HG02840 (cell line): ENCODE data around the gene LRBA.

Experiments
- ATAC-seq: cut with Tn5 transposase; IDR thresholded peaks from one replicate; pipeline ENCODE4 v1.9.1; 2021; ENCODE audit warnings: mild to moderate bottlenecking, moderate library complexity, moderate number of reproducible peaks; ENCODE audit not compliant: unreplicated experiment, low FRiP score

Gene LRBA

DNA sequence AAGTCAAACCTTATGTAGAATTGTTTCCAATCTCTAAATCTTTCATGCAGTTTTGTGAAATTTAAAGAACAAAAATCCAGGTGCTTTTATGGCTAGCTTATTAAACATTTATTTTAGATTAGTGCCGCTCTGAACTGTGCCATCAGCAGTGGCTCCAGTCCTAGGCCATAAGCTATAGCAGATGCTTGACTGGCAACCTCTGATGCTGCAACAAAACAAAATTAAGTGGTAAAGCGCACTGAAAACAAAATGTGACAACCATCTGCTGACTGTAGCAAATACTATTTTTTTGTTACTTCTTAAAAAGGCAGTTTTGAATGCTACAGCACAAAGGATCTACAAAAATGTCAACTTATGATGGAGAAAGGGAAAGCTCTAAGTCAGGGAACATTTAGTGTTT, 699.4 kb downstream of the LRBA start:
- no peak for ATAC-seq

DNA sequence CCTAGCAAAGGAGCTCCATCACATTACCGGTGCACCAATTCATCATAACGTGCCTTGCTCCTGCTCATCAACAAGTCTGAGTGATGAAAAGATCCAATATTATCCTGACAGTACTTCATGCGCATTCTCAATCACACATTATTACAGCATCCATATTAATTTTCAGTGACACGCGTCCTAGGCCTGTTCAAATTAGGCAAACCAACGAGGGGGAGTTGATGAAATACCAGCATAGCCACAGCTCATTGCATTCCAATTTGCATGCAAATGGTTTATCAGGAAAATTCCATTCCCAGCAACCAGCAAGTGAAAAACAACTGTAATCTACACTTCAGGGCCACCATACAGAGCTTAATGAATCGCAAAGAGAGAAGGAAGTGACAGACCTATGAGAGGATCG, 699.9 kb downstream of the LRBA start:
- ATAC-seq: no peak

DNA sequence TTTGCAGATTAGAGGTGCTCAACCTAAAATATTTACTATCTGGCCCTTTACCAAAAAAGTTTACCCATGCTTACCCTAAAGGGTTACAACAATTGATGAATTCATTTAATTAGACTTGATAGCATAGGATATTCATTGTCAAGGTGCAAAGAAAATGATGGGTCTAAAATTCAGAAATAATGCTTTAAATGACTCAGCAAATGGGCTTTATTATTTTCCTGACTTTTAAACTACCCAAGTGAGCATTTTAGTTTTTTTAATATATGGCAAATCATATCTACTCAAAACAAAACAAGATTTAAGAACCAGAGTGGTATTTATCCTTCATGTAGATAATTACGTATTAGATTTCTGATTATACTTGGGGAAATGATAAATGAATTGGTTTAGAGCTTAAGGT, 701.1 kb downstream of the LRBA start:
- no peak for ATAC-seq

DNA sequence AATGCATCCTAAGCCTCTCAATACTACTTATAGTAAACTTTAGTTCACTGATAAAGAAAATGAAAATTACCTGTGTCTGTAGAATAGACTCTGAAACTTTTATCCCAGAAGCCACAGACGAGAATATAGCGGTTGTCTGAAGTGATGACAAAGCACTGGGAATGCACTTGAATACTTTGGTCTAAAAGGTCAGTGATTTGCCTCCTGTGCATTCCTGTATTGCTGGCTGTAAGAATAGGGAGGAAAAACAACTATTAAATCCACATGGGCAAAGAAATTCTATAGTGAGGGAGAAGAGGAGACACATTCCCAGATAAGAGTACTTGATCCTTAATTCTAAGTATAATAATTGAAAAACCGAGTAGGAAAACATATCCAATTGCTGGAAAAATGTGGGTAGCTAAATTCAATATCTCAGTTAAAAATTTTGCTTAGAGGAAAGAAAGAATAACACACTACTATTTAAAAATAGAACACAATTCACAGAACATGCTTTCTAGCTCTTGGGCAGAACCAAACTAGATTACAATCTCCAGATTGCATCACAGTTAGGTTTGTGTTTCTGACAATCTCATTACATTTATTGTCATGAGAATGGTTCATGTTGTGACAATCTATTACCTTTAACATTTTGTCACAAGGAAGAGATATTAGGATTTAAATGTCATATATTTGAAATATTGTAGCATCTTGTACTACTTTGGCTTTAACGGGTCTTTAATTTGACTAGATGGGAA, 704.8 kb downstream of the LRBA start:
- no peak for ATAC-seq

DNA sequence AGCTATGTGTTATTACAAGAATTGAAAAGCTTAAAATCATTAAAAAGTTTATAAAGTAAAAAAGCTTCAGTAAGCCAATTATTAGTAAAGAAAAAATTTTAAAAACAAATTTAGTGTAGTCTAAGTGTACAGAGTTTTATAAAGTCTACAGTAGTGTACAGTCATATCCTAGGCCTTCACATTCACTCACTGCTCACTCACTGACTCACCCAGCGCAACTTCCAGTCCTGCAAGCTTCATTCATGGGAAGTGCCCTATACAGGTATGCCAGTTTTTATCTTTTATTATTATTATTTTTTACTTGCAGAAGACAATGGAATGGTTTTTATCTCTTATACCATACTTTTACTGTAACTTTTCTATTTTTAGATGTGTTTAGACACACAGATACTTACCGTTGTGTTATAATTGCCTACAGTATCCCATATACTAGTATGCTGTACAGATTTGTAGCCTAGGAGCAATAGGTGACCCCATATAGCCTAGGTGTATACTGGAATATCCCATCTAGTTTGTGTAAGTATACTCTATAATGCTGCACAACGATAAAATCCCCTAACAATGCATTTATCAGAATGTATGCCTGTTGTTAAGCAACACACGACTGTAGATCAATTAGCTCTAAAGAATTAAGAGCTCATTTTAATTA, 706.1 kb downstream of the LRBA start:
- ATAC-seq: no peak

DNA sequence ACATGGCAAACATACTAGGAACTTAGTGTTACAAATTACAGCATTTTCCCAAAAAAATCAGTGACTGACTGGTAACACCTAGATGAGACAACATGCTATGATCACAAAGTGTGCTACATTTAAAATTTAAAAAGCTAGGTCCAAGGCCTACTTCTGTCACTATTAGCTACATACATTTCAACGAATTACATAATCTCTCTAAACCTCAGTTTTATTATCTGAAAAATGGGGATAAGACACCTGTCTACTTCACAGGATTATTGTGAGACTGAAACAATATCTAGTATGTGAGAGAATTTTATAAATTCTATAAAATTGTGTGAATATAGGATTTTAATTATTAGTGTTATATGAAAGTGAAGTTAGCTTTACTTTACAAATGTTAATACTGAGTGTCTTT, 708.4 kb downstream of the LRBA start:
- no peak for ATAC-seq

DNA sequence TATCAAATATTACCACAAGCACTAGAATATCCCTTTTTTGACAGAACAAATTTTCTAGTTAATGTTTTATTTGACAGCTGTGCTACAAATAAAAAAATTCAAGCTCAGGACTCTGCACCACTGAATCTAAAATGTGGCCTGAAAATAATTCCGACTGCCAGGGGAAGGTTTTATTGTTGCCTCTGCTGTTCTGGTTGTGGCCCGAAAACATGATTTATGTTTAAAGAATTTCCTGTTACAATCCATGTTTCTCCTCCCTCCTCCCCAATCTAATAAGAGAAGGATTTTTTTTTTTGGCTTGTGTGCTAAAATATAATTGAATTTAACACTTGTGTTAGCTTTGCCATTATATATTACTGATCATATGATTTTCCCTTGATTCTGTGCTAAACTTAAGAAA, 709.1 kb downstream of the LRBA start:
- ATAC-seq: no peak

DNA sequence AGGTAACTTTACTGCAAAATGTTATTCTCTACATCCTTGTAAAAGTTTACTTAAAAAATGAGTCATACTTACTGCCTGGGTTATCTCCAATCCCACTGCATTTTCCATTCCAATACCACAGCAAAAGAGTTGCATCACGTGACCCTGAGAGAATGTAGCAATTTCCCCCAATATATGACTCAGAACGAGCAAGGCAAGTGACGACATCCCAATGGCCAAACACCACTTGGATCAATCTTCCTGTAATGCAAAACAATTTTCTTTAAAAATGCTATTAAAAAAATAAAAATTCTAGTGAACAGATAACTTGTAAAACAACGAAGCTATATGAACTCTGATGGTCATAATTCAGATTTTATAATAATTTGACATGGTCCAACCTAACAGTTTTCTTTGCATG, 712.5 kb downstream of the LRBA start:
- ATAC-seq: no peak

DNA sequence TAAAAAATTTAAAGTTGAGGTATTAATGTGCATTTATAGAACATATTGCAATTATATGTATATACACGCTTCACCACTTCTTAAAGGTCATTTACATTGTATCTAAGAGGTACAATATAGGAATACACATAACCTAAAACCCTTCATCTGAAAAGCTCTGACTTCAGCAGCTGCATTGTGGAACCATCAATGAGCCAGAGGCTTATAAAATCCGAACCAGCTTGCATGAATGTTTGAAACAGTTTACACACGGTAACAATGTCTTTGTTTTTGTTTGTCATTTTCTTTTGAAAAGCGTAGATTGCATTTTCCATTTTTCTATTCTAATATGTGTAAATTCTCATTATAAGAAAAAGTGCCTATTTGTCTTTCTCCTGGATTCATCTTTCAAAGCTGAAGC, 715.3 kb downstream of the LRBA start:
- no peak for ATAC-seq

DNA sequence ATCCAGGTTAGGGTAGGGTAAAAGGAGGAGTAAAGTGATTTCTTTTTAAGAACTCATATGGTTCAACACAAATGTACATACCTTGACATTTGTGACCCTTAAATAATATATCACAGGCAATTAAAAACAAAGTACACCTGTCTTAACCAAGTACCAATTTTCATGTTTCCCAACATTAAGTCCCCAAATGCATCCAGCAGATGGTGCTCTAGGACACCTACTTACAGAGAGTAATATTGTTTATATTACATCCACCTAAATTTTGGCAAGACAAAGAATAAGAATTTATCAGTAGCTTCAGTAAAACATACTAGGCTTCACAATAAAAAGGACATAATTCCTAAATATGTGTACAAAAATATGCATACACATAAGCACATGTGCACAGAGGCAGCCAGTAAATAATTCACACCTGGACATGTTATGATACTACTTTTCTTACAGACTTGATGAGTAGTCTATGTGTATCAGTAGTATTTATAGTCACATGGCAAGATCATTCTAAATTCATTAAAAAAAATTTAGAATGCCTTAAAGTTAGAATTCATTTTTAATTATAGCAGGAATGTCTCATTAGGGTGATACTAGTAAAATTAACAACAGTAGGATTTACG, 717.1 kb downstream of the LRBA start:
- no peak for ATAC-seq

DNA sequence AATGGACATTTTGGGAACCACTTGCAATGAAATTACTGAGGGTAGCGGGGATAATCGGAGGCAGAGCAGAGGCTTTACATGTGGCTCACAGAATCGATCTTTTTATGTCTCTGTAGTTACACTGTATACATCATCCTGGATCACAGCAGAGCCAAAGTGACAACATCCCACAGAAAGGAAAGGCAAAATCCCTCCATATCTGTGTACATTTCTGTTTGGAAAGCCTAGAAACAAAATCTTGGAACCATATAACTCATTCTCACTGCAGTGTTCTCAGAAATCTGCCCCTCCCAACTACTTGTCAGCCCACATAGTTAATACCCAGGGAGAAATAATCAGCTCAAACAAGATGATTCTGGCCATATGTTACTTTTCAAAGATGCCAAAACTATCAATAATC, 725.2 kb downstream of the LRBA start:
- ATAC-seq: no peak

DNA sequence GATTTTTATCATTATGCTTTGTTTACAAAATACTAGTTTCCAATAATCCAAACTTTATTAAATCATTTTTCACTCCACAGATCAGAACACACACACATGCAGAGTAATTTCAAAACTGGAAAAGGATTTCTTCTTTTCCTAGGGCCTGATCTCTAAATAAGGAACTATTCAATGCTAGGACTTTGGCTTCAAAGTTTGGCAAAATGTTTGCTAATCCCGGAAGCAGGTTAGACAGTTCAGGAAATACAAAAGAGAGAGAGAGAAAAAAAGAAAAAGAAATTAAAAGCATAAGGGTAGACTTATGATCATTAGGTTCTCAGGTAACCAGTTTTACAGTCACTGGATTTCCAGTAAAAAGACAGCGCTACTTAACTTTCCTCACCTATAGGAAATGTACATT, 725.9 kb downstream of the LRBA start:
- no peak for ATAC-seq

DNA sequence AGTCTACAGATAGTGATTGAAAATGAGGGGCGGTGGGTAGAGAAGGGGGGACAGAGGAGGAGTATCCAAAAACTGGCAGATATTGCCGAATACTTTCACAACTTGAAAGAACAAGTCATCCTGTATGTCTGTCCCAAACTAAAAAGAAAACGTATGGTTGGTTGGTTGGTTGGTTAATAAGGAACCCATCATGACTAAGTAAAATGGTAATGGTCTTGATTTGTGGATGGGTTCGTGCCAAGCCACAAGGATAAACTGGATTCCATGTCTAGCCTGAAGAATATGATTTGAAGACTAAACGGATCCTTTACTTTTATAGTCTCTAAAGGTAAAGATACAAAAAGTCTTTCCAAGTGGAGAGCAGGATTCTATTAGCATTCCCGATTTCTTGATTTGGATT, 728.4 kb downstream of the LRBA start:
- no peak for ATAC-seq

DNA sequence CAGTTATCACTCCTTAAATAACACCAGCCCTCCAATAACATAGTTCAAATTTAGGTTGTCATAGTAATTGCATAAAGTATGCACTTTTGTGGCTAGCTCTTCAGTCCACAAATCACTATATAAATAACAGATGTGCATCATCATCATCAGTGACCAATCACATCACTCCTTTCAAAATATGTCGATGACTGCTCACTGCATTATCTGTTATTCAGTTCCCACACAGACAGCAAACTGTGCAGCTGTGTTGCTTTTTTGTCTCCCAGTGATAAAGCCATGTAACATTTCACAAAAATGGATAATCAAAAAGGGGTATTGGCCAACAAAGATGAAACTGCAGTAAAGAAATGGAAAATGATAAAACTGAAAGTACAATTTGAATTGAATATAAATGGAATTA, 731.4 kb downstream of the LRBA start:
- no peak for ATAC-seq

DNA sequence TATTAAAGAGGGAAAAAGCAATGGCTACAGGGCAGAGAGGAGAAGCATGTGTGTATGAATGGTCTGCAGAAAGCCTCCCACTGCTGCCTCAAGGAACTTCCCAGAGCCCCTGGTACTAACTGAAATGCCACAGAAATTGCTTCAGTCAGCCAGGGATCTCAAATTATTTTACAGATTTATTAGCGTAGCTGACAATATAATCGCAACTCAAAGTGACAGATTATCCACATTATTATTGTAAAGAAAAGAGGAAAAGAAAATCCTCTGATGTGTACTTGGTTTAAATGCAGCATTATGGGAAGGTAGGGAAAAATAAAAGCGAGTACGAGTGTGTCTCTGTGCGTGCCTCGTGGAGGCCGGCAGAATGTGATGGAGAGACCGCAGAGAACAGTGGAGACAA, 734.1 kb downstream of the LRBA start:
- ATAC-seq: no peak

DNA sequence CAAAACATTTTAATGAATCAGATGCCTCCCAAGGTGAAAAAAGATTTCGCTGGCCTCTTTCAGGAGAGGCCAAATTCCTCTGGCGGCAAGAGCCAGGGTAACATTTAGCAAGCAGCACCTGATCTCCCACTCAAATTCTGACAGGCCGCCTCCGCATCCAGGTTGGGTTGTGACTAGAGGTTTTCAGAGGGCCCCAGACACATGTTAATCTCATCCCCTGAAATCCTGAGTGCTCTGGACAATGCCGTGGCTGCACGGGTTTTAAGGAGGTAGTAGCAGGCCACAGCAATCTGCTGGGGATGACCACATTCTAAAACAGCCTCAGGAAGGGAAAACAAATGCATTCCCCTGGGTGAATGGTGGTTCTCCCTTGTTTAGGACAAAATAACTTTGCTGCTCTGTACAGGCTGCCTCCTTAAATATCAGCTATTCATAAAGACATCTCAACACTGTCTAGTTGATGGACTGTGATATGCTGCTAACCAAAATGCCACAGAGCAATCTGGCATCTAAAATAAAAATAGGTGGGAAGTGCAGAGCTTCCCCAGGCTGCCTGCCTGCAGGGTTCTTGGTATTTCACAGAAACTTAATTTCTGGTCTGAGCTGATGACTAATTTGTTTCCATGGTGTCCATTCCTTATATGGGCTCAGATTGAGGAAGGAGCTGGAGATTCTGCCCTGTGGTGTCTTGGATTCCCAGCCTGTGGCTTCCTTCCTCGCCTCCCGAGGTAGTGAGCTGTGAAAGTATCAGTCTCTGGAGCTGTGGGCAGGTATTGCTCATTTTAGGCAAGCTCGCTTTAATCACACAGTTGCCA, 734.8 kb downstream of the LRBA start:
- no peak for ATAC-seq

DNA sequence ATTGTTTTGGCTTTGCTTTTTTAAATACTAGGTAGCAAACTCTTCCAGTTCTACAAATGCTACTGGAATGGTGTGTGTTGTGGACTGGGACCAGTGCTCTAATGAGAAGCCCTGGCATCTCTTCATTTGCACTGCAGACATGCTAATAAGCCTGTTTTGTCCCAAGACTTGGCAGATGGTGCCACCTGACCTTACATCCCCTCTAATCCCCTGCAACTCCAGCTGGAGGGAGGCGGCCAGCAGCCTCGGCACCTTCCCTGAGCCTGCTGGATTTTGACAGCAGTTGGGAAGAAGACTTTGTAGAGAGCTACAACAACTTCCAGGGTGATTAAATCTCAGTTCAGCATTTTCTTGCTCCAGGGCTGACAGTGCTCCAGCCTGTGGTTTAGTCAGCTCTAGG, 736.9 kb downstream of the LRBA start:
- no peak for ATAC-seq

DNA sequence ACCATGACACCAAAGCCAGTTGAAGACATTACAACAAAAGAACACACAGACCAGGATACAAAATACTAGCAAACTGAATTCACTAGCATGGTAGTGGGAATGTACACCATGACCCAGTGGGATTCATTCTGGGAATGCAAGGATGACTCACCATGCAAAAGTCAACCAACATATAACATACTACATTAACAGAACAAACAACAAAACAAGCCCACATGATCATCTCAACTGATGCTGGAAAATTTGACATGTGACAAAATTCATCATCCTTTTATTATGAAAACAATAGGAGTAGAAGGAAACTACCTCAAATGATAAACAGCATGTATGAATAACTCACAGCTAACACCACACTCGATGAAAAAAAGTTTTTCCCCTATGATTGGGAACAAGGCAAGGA, 746.6 kb downstream of the LRBA start:
- no peak for ATAC-seq

DNA sequence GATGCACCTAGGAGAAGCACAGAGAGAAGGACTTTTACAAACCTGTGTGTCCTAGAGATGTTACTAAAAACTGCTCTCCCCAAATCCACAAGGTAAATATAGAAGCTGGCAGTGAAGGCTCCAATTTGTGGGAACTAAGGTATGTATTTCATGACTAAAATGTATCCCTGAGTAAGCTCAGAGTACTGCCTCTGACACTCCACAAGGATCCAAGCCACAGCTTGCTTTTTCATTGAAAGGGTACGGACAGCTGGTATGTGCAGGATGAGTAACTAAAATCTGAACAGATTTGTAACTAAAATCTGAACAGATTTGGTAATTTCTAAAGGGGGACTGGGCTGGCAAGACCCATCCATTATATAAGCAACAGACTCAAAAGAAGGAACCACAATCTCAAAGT, 749.3 kb downstream of the LRBA start:
- ATAC-seq: no peak

DNA sequence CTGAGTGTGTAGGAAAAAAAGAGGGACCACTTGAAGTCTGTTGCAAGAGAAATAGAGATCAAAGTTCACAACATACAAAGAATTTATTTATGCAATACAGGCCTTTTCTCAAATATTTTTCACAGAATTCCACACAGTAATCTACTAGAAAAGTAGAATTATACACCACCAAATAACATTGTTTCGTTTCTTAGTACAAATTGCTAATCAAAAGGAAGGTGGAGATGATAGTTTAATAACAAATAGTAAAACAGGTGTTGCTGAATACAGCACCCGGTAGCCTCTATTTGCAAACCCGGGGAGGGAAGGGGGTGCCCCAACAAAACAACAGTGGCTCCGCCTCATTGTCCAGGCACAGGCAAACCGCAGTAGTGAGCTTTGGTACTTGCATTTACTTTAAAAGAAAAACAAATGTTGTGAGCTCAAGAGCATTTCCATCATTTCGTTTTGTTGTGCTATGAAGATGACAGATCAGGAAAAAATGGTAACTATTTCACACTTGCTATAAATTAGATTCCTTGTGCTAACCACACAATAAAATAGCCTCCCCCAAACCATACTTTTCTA, 750.4 kb downstream of the LRBA start:
- no peak for ATAC-seq

DNA sequence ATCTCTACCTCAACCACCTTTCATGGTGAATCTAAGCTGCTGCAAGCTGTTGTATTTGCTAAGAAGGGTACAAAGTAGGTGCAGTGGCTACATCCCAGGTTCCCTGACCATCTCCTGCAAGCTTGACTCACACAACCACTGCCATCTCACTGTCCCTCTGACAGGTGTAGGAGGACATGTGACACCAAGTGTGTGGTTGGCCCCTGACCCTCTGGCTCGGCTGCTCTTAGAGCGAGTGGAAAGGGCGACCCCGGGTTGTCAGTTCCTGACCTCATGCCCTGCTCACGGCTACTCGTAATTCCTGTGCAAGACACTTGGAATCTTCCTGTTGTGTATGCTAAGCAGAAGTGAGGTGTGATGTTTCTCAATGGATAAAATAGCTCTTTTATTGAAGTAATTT, 752.5 kb downstream of the LRBA start:
- ATAC-seq: no peak
